ENCODE results near the gene FAM124B.
"Not testable (repeated sequence)": the region's sequence is repeated elsewhere in the genome, so short reads cannot be mapped to it uniquely, and the experiment has no call there.

Gene FAM124B

DNA sequence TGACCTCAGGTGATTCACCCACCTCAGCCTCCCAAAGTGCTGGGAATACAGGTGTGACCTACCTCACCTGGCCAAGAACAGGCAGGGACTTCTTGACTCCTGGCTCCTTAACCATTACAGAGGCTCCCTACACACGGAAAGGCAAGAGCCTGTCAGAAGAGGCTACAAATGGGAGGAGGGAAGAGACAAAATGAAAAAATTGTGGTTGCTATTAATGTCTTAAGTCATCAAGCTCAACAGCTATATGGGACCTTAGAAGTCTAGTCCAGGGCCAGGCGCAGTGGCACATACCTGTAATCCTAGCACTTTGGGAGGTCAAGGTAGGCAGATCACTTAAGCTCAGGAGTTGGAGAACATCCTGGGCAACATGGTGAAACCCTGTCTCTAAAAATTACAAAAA, 11.5 kb upstream of the FAM124B start:
- no peak for DNase-seq (ENCODE audit: low spot score)

DNA sequence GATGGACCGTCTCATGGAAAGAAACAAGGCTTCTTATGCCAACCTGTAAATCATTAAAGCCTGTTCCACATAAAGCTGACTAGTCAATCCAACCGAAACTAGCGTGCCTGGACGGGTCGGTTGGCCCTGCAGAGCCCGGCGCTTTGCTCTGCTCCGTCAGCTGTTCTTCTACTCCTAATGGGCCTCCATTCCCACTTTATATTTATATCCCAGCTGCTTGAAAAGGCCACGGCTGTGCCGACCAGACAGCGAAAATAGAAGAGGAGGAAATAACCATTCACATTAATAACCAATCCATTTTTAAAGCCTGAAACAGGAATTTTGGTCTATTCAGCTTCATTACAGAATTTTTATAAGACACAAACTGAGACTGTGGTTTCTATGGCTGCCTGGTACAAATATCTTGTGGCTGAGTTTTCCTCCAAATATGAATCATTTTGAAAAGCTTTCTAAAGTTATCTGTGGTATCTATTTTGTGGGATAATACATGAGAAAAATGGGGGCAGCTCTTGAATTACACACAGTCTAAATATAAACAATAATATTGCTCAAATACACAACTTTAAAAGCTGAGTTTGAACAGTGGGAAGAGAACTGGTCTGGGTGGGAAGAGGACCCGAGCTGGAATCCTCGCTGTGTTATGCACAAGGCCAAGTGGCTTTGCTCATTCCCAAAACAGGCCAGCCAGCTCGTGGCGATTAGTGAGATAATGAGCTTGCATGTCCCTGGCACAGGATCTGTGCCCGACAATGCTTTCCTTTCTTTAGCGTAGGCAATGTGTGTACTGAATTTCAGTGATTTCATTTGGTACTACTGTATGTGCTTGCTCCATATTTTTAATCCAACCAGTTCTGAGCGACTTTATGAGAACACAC, 10.5 kb upstream of the FAM124B start:
- DNase-seq (ENCODE audit: low spot score): no peak

DNA sequence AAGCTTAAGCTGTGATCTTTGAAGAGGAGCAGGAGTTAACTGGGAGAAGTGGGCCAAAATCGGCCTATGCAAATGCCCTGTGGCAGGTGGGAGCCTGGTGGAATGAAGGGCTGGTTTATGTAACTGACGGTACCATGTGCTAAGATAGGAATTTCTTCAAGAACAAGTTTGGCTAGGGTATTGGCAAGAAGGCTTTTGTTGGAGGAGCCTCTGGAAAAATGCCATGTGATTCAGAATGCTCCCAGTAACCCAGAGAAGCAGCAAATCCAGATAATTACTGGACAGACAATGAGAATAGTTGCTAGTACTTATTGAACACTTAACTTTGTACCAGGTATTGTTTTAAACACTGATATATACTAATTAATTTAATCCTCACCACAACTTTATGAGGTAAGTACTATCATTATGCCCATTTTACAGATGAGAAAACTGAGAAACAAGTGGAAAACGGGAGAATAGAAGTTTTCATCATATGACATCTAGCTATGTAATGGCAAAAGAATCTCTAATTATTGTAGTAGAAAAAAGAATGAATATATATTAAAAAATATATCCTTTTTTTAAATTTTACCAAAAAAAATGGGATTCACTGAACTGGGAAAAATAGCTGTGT, 9.1 kb upstream of the FAM124B start:
- no peak for DNase-seq (ENCODE audit: low spot score)

DNA sequence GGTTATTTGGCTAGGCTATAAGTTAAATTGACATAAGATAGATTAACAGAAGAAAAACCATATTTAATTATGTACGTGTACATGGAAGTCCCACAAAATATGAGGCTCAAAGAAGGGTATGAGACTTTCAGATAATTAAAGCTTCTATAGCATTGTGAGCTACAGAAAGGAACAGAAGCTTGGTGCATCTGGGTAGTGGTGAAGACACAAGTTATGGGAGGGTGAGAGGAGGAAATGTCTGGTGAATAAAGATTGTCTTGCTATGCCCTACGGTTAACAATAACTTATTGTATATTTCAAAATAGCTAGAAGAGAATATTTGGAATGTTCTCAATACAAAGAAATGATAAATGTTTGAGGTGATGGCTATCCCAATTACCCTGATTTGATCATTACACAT, 6.8 kb upstream of the FAM124B start:
- no peak for DNase-seq (ENCODE audit: low spot score)

DNA sequence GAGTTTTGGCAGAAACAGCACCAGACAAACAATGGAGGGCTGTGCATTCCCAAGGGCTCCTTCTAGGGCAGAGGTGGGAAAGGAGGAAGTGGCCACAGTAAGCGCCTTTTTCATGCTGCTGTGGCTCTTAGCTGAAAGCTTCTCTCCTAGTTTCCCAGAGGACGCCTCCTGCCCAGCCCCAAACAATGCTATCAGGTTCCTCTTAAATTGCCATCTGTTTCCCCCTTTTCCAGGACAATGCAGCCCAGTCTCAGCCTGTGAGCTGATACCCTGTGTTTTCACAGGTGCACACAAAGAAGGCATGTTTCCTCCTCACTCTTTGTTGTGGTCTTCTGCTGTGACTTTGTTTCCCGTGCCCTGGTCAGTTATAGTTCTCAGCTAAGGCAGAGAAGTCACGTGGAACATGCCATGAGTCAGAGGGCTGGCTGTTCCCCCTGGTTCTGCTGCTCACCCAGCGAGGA, 5.4 kb upstream of the FAM124B start:
- no peak for DNase-seq (ENCODE audit: low spot score)

DNA sequence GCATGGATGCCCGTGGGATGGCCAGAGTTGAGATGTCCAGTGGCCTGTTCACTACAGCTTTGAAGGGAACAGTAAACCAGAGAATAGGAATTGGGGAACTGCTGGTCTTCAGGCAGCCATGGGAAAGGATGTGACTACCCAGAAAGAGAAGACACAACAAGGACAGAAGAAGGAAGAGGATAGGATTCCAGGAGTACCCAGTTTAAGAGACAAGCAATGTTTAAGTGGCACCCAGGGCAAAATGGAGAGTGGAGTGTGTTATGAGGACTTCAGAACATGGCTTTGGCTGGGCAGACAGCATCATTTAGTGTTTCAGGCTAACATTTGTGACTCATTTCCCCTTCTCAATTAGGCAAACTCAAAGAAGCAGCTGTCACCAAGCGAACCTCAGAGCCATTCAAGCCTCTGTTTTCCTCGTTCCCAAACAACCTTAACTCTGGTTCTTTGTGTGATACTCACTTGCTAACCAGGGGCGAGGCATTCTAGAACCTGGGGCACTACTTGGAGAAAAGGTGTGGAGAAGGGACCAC, 4.0 kb upstream of the FAM124B start:
- no peak for DNase-seq (ENCODE audit: low spot score)

DNA sequence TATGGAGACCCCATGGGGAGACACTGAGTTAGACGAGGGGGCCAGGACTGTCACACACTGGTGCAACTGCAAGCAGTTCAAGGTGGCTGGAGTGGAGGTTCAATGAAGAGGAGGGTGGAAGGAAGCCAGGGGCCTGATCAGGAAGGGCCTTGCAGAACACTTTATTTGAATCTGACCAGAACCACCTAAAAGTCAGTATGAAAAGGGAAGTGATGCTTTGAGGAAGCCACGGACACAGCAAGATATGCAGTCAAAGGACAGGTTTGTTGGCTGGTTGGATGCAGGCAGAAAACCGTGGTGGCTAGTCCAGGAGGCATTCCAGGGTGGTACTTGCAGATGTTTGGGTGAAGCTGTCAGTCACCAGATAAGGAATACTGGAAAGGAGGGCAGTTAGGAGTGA, 3.5 kb upstream of the FAM124B start:
- no peak for DNase-seq (ENCODE audit: low spot score)

DNA sequence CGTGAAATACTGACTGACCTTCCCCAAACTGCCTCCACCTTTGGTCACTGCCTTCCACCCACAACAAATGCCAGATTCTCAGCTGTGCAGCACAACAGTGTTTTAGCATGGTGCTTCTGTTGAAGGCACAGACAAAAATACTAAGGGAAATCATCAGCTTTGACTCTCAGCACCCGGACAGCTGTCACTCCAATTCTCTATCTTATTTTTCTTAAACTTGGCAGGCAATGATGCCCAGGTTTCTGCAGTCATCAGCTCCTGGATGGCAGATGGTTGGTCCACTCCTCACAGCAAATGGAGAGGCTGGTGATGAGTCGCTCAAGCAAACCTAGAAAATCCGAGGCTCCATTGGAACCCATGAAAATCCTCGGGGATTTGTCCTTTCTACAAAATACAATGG, 2.9 kb upstream of the FAM124B start:
- no peak for DNase-seq (ENCODE audit: low spot score)

DNA sequence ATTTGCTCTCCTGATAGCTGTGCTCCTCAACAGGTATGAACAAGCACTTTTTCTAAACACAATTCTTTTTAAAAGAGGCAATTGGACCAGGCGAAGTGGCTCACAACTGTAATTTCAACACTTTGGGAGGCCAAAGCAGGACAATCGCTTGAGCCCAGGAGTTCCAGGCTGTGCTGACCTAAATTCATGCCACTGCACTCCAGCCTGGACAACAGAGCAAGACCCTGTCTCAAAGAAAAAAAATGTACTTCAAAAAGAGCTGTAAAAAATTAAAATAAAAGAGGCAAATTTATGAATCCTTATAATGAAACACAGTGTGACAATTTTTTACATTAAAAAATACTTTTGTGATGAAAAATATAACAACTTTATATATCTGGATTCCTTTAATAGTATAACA, 1.8 kb upstream of the FAM124B start:
- DNase-seq (ENCODE audit: low spot score): no peak

DNA sequence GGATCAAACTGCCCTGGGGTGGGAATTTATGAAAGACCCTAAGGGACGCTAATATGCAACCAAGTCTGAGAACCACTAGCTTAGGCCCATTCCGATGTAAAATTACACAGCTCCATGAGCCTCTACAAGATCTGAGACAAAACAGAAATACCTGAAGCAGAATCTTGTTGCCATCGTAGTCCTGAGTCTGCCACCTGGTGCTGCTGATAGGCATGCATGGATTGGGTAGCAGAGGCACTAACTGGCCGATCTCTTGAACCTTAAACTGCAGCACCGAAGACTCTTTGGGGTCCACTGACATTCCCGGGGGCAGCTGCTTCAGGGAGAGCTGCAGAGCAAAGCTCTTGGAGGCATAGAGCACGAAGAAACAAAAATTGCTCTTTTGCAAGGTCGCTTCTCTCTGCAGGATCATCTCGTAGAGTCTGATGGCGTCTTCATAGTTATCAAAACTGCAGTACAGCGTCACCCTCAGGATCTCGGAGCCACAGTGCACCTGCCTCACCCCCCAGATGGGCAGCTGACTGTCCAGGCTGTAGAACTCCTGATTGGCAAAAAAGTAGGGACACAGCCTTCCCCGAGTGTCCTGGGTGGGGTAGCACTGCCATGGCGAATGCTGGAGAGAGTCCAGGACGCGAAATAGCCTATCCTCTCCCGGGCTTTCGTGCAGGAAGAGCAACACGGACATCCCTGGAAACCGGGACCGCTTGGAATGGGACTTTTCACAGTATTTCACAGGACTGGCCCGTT, 848 bp downstream of the FAM124B start:
- peak; percentile 8 for DNase-seq (ENCODE audit: low spot score)

DNA sequence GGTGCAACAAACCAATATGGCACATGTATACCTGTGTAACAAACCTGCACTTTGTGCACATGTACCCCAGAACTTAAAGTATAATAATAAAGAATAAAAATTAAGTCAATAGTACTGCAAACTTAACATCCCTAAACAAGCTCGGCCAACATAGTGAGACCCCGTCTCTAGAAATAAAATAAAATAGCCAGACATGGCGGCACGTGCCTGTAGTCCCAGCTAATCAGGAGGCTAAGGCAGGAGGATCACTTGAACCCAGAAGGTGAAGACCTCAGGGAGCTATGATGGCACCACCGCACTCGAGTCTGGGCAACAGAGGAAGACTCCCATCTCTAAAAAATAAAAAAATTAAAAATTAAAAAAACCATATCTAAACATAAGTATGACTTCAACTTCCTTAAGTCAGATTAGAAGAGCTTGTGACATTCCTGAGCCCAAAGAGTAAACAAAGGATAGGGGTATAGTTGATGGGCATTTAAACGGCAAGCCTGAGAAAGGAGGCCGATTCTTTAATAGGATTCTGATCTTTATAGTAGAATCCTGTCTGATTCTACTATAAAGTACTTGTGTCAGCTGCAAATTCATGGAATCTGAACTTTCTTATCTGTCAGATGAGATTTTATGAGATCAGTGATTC, 1.6 kb downstream of the FAM124B start:
- DNase-seq (ENCODE audit: low spot score): no peak

DNA sequence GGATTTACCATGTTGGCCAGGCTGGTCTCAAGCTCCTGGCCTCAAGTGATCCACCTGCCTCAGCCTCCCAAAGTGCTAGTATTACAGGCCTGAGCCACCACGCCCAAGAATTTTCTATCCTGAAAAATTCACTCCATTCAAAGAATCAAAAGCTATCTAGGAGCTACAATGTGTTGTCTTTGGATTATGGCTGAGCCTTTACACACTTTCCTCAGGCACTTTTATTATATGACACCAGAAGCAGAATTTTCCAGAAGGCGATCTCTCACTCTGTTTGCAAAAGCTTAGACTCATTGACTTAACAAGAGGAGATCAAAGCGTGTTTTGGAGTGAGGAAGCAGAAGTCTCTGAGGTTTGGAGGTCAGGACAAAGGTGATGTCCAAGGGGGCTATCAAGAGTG, 3.6 kb downstream of the FAM124B start:
- no peak for DNase-seq (ENCODE audit: low spot score)

DNA sequence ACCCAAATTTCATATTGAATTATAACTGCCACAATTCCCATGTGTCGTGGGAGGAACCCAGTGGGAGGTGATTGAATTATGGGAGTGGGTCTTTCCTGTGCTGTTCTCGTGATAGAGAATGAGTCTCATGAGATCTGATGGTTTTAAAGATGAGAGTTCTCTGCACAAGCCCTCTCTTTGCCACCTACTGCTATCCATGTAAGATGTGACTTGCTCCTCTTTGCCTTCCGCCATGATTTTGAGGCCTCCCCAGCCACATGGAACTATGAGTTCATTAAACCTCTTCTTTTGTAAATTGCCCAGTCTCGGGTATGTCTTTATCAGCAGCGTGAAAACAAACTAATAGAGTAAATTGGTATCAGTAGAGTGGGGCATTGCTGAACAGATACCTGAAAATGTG, 4.8 kb downstream of the FAM124B start:
- not testable (repeated sequence) for DNase-seq (ENCODE audit: low spot score)

DNA sequence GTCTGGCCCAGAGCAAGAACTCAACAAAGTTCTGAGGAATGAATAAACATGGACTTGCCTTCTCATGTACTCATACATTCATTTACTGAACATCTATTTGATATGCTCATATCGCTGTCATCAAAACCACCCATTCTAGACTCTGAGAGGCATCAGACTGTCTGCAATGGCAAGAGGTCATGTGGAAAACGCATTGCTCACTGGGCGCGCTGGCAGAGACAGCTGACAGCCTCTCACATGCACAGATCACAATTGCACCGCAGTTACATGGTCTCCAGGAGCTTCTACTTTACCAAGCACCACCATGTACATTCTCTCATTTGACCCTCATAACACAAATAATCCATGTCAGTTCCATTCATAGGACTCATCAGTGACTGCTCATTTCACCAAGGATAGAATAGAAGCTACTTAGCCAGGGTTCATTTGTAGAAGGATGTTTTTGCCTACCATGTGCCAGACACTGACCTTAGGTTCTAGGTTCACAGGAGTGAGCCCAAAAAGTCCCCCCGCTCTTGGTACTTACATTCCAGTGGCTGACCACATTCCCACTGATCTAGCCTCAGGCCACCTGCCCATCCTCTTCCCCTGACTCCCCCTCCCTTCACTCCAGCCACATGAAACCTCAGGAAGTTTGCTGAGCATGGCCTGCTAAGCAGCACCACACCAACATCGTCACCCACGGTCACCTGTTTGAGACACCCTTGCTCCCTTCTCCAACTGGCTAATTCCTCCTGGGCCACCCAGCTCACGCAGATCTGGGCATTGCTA, 6.1 kb downstream of the FAM124B start:
- DNase-seq (ENCODE audit: low spot score): no peak

DNA sequence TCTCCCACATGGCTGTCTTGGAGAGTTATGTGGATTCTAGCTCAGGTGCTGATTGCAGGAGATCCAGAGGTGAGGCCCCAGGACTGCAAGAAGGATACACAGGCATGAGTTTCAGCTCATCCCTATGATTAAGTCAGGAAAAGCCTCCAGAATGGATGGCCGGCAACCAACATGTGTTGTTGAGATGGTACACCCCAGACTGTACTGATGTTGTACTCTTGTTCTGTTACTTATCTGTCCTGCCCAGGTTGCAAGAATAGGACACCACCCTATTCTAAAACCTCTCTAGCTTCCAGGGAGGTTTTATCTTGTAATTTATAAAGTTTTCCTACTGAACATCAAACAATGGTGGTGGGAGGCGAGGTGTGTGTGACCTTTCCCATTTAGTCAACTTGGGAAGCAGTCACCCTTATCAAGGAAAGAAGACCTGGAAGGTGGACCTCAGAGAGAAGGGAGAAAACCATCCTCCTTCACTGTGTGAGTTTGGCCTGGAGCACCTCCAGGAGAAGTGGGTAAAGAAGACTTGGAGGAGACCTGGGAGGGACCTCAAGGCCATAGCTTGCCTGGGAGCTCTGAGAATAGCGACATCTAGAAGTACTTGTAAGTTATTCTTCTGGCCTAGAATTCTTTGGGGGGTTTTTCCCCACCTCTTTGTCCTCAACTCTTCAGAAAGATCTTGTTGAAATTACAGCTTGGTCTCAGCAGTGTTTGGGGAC, 8.6 kb downstream of the FAM124B start:
- peak; percentile 22 for DNase-seq (ENCODE audit: low spot score)

DNA sequence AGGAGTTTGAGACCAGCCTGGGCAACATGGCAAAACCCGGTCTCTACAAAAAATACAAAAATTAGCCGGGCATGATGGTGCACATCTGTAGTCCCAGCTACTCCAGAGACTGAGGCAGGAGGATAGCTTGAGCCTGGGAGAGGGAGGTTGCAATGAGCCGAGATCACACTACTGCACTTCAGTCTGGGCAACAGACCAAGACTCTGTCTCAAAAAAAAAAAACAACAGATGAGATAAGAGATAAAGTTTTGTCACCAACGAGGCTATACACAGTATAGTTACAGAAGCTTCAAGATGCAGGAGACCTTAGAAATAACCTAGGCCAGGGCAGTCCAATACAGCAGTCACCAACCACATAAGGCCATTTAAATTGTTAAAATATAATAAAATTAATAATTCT, 9.4 kb downstream of the FAM124B start:
- peak; percentile 8 for DNase-seq (ENCODE audit: low spot score)

DNA sequence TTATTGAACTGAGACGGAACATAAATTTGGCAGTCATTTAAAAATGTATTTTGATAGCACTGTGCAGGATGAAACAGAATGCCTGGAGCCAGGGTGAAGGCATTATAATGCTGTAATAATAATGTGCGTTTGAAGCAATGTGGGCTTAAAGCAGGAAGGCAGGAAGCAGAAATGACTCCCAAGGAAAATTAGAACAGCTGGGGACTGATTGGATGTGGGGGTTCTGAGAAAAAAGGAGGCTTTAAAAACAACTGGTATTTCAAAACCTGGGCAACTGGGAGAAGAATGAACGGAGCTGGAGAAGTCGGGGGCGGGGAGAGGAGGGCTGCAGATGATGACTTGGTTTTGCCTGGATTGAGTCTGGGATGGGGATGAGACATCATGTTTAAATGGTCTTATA, 12.6 kb downstream of the FAM124B start:
- DNase-seq (ENCODE audit: low spot score): no peak

DNA sequence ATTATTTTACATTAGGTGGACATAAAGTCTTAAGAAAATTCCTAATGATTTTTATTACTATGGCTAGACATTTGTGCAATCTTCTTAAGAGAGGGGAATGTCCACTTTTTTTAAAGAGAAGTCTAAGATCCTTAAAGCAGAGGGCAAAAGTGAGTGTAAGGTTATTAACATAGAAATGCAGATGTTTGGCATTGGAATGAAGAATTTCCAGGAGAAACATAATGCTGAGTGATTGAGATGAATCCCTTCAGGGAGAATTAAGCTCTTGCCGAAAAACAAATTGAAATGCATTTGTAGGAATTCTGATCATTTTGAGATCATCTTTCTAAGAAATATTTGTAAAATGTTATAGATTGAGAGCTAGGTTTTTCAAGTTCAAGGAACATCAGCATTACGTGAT, 15.0 kb downstream of the FAM124B start:
- no peak for DNase-seq (ENCODE audit: low spot score)

DNA sequence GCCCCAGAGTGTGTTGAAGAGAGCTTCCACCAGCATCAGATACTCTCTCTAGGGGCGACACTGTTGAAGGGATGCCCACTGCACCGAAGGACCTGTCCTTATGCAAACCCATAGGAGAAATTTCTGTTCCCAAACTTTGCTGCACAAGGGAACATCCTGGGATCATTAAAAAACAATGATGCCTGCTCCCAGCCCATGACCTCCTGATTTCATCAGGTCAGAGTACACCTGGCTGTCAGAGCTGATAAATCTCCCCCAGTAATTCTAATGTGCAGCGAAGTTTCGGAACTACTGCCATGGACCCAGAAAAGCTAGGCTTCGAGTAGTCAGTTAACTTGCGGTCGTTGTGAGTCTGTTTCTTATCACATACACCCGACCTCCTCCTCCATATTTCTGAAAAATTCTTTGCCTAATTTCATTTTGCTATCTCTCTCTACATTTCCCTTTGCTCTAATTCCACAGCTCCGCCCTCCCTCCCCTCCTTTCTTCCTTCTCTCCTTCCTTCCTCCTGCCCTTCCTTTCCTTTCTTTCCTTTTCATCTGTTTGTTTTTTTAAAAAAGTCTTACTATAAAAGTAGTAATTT, 18.8 kb downstream of the FAM124B start:
- DNase-seq (ENCODE audit: low spot score): no peak

DNA sequence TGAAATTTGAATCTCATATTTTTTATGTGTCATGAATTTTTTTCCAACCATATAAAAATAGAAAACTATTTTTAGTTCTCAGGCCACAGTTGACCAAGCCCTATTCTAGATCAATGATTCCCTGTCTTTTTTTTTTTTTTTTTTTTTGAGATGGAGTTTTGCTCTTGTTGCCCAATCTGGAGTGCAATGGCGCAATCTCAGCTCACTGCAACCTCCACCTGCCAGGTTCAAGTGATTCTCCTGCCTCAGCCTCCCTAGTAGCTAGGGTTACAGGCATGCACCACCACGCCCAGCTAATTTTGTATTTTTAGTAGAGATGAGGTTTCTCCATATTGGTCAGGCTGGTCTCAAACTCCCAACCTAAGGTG, 19.6 kb downstream of the FAM124B start:
- DNase-seq (ENCODE audit: low spot score): not testable (repeated sequence)

Data from hematopoietic multipotent progenitor cell treated with erythropoietin and hydrocortisone succinate and interleukin-3 and kit ligand, for 15 days (in vitro differentiated cells).